Measurements from ENCODE around the gene TMX4. TPM values are rescaled to one million over a fixed set of nuclear protein-coding genes. Genes with fewer than 3 reads are reported as not detected.

Gene TMX4
- total and polyA plus RNA-seq, 2 donors (not counting 3 experiments of a cell fraction or from before 2014, with no cell fraction given), result 6.5 to 30.3 TPM

GRCh38 chr20:8065691-8066090, 46.1 kb upstream of the TMX4 start:
- H4K20me1 ChIP-seq (replicated peaks; ENCODE audit: control insufficient read depth, extremely low read depth, insufficient read depth, low read length), result no peaks in the 10 kb centered on the region
- ChIA-PET CTCF (interaction anchor here (0.5 to 2.9 kb wide), 7 partner anchors 11 to 1343 kb away, joined by 3 to 9 read pairs (median 6); no protein-coding TSS in a partner anchor), POLR2A (no interaction called here)
- H3K9ac ChIP-seq (replicated peaks; ENCODE audit: extremely low read depth, insufficient read depth, low read length), result no peak overlapping the region
- H3K9me3 ChIP-seq (replicated peaks; ENCODE audit: control insufficient read depth, insufficient read depth, low read length), result no peaks in the 10 kb centered on the region
- no TSS peak for BruUV-seq (replicated peaks)
- FAIRE-seq (no peak), DNase-seq (ENCODE audit: low read depth, low spot score) (no peak)
- H3K4me2 ChIP-seq (ENCODE audit: insufficient read depth, low read length), result no peak overlapping the region
- no peaks in the 10 kb centered on the region for H3K9me1 ChIP-seq (replicated peaks; ENCODE audit: control insufficient read depth, extremely low read depth, insufficient read depth, low read length)
- H3K4me3 ChIP-seq (replicated peaks in 1 of 3; ENCODE audit: insufficient read depth in 1 of 3, low read depth in 1 of 3, low read length in 3 of 3), result no peak overlapping the region
- TF ChIP-seq FOS (IDR thresholded peaks at IDR 0.05; ENCODE audit: borderline replicate concordance, insufficient read depth, low read length), result no peak
- no peak for TF ChIP-seq MAX (IDR thresholded peaks at IDR 0.05; ENCODE audit: insufficient read depth, insufficient read length)
- TF ChIP-seq POLR2A (IDR thresholded peaks at IDR 0.05; ENCODE audit: low read depth, low read length), result no peak
- no peak for TF ChIP-seq EZH2 (IDR thresholded peaks at IDR 0.05; ENCODE audit: borderline replicate concordance, low read depth, low read length, severe bottlenecking)
- TF ChIP-seq MYC (IDR thresholded peaks at IDR 0.05; ENCODE audit: low read depth, low read length), result no peak
- TF ChIP-seq JUN (IDR thresholded peaks at IDR 0.05; ENCODE audit: borderline replicate concordance, insufficient read depth, insufficient read length, low read depth), result no peak
- no peak for TF ChIP-seq CTCF (IDR thresholded peaks at IDR 0.05; ENCODE audit: extremely low read depth in 1 of 2, insufficient read depth in 1 of 2, low read depth in 1 of 2, low read length in 2 of 2)
- no peak for TF ChIP-seq GATA2 (IDR thresholded peaks at IDR 0.05; ENCODE audit: insufficient read depth, insufficient read length, low read depth, low read length)
- TF ChIP-seq POLR2AphosphoS5 (IDR thresholded peaks at IDR 0.05; ENCODE audit: insufficient read depth, low read depth, low read length), result no peak
- no peaks in the 10 kb centered on the region for H3K27me3 ChIP-seq (ENCODE audit: control insufficient read depth in 2 of 2, insufficient read depth in 2 of 2, low read length in 2 of 2)
- dilution Hi-C loops (cut with MboI; ENCODE audit: extremely low pct_ligation_motif_present, low sequenced_read_pairs), result no loop called here
- no peaks in the 10 kb centered on the region for H3K79me2 ChIP-seq (ENCODE audit: control insufficient read depth, insufficient read depth, low read length)
- no peak overlapping the region for H2AFZ ChIP-seq (ENCODE audit: low read depth, low read length)
- intact Hi-C loops (cut with micrococcal nuclease), result no loop called here
- no peak overlapping the region for H3K27ac ChIP-seq (ENCODE audit: insufficient read depth, low read depth, low read length)
- no peaks in the 10 kb centered on the region for H3K36me3 ChIP-seq (ENCODE audit: control insufficient read depth in 2 of 2, extremely low read depth in 1 of 2, insufficient read depth in 2 of 2, low read length in 2 of 2)
- H3K4me1 ChIP-seq (ENCODE audit: control insufficient read depth, extremely low read depth, insufficient read depth, low read length), result peaks cover 3% of the 10 kb centered on the region

Measured in endothelial cell of umbilical vein (primary cell).